ENCODE data around the gene PIGW. TPM values are rescaled to one million over a fixed set of nuclear protein-coding genes. Genes with fewer than 3 reads are reported as not detected.

The PIGW gene
- total and polyA plus RNA-seq, 2 experiments from 2014 or later = 5.1 to 8.6 TPM

GRCh38 chr17:36501351-36501750, 33.4 kb upstream of the PIGW start:
- in situ Hi-C loops (cut with MboI) = loop anchor here (25.0 kb wide), 2 partner anchors 664 to 1414 kb away; no protein-coding TSS in a partner anchor
- no peaks in the 10 kb centered on the region for H4K20me1 ChIP-seq (ENCODE audit: insufficient read depth)
- H3K27ac ChIP-seq = no peak overlapping the region
- no peaks in the 10 kb centered on the region for H3K9me2 ChIP-seq (ENCODE audit: insufficient read depth)
- H3K4me1 ChIP-seq (ENCODE audit: insufficient read depth) = no peaks in the 10 kb centered on the region; the same call in 1 of the 2 replicates
- WGBS, 2 experiments (ENCODE audit: low coverage in 1 of 2, low lambda C conversion rate in 2 of 2, missing lambda C conversion rate in 2 of 2) = 100% methylated on average over 3 of the region's 3 CpGs
- DNase-seq = no peak
- TF ChIP-seq EZH2phosphoT487 (IDR thresholded peaks at IDR 0.05; ENCODE audit: insufficient read depth, low read depth) (no peak), EZH2 (IDR thresholded peaks at IDR 0.05; ENCODE audit: insufficient read depth, poor library complexity, severe bottlenecking) (no peak)
- no peaks in the 10 kb centered on the region for H3K9me3 ChIP-seq (ENCODE audit: low read depth)
- H3K4me3 ChIP-seq = no peak overlapping the region
- H3K9ac ChIP-seq = no peak overlapping the region
- H3K79me2 ChIP-seq (ENCODE audit: insufficient read depth) = no peaks in the 10 kb centered on the region
- no peaks in the 10 kb centered on the region for H3F3A ChIP-seq (ENCODE audit: insufficient read depth)
- H3K4me2 ChIP-seq (ENCODE audit: unreplicated experiment) = no peak overlapping the region
- H3K27me3 ChIP-seq (replicated peaks; ENCODE audit: insufficient read depth) = no peaks in the 10 kb centered on the region
- H2AFZ ChIP-seq = no peak overlapping the region
- peaks cover 13% of the 10 kb centered on the region; the same call in 1 of the 2 replicates for H3K36me3 ChIP-seq (ENCODE audit: low read depth)

- H3F3A ChIP-seq (ENCODE audit: insufficient read depth) = no peaks in the 10 kb centered on the region
- H3K9ac ChIP-seq = no peak overlapping the region
- H2AFZ ChIP-seq = no peak overlapping the region
- DNase-seq = no peak
- H4K20me1 ChIP-seq (ENCODE audit: insufficient read depth) = no peaks in the 10 kb centered on the region
- TF ChIP-seq EZH2phosphoT487 (IDR thresholded peaks at IDR 0.05; ENCODE audit: insufficient read depth, low read depth) (no peak), EZH2 (IDR thresholded peaks at IDR 0.05; ENCODE audit: insufficient read depth, poor library complexity, severe bottlenecking) (no peak)
- 94 to 97% methylated on average over 6 of the region's 6 CpGs for WGBS, 2 experiments (ENCODE audit: low coverage in 1 of 2, low lambda C conversion rate in 2 of 2, missing lambda C conversion rate in 2 of 2)
- H3K4me3 ChIP-seq = no peak overlapping the region
- H3K4me1 ChIP-seq (ENCODE audit: insufficient read depth) = no peaks in the 10 kb centered on the region
- H3K27ac ChIP-seq = no peak overlapping the region
- H3K27me3 ChIP-seq (replicated peaks; ENCODE audit: insufficient read depth) = no peaks in the 10 kb centered on the region
- in situ Hi-C loops (cut with MboI) = loop anchor here (25.0 kb wide), 2 partner anchors 665 to 1415 kb away; no protein-coding TSS in a partner anchor
- H3K9me3 ChIP-seq (ENCODE audit: low read depth) = no peaks in the 10 kb centered on the region
- no peak overlapping the region for H3K4me2 ChIP-seq (ENCODE audit: unreplicated experiment)
- H3K9me2 ChIP-seq (ENCODE audit: insufficient read depth) = no peaks in the 10 kb centered on the region
- H3K79me2 ChIP-seq (ENCODE audit: insufficient read depth) = no peaks in the 10 kb centered on the region
- peaks cover 13% of the 10 kb centered on the region; the same call in 1 of the 2 replicates for H3K36me3 ChIP-seq (ENCODE audit: low read depth)
Observed at GRCh38 chr17:36501963-36502362, 32.8 kb upstream of the PIGW start.

- in situ Hi-C loops (cut with MboI) = loop anchor here (25.0 kb wide), 2 partner anchors 666 to 1416 kb away; no protein-coding TSS in a partner anchor
- no peak overlapping the region for H3K9ac ChIP-seq
- H3K36me3 ChIP-seq (ENCODE audit: low read depth) = peaks cover 6% of the 10 kb centered on the region; the same call in 1 of the 2 replicates
- 79 to 83% methylated on average over 7 of the region's 7 CpGs for WGBS, 2 experiments (ENCODE audit: low coverage in 1 of 2, low lambda C conversion rate in 2 of 2, missing lambda C conversion rate in 2 of 2)
- no peak overlapping the region for H3K4me2 ChIP-seq (ENCODE audit: unreplicated experiment)
- H3K27ac ChIP-seq = no peak overlapping the region
- H3K79me2 ChIP-seq (ENCODE audit: insufficient read depth) = no peaks in the 10 kb centered on the region
- no peaks in the 10 kb centered on the region for H3F3A ChIP-seq (ENCODE audit: insufficient read depth)
- TF ChIP-seq EZH2phosphoT487 (IDR thresholded peaks at IDR 0.05; ENCODE audit: insufficient read depth, low read depth) = no peak
- no peak for TF ChIP-seq EZH2 (IDR thresholded peaks at IDR 0.05; ENCODE audit: insufficient read depth, poor library complexity, severe bottlenecking)
- no peak for DNase-seq
- no peak overlapping the region for H3K4me3 ChIP-seq
- no peaks in the 10 kb centered on the region for H3K9me2 ChIP-seq (ENCODE audit: insufficient read depth)
- no peaks in the 10 kb centered on the region for H3K4me1 ChIP-seq (ENCODE audit: insufficient read depth)
- H3K27me3 ChIP-seq (replicated peaks; ENCODE audit: insufficient read depth) = no peaks in the 10 kb centered on the region
- no peak overlapping the region for H2AFZ ChIP-seq
- H4K20me1 ChIP-seq (ENCODE audit: insufficient read depth) = no peaks in the 10 kb centered on the region
- no peaks in the 10 kb centered on the region for H3K9me3 ChIP-seq (ENCODE audit: low read depth)
Observed at GRCh38 chr17:36503456-36504155, 31.2 kb upstream of the PIGW start.

- in situ Hi-C loops (cut with MboI) = loop anchor here (25.0 kb wide), 2 partner anchors 667 to 1417 kb away; no protein-coding TSS in a partner anchor
- no peaks in the 10 kb centered on the region for H3K9me2 ChIP-seq (ENCODE audit: insufficient read depth)
- no peaks in the 10 kb centered on the region for H3K4me1 ChIP-seq (ENCODE audit: insufficient read depth)
- H2AFZ ChIP-seq = no peak overlapping the region
- H3K27ac ChIP-seq = no peak overlapping the region
- TF ChIP-seq EZH2phosphoT487 (IDR thresholded peaks at IDR 0.05; ENCODE audit: insufficient read depth, low read depth) = no peak
- WGBS, 2 experiments (ENCODE audit: low coverage in 1 of 2, low lambda C conversion rate in 2 of 2, missing lambda C conversion rate in 2 of 2) = 93 to 99% methylated on average over 5 of the region's 5 CpGs
- no peak for DNase-seq
- H3K4me2 ChIP-seq (ENCODE audit: unreplicated experiment) = no peak overlapping the region
- H3F3A ChIP-seq (ENCODE audit: insufficient read depth) = no peaks in the 10 kb centered on the region
- H3K4me3 ChIP-seq = no peak overlapping the region
- H3K9me3 ChIP-seq (ENCODE audit: low read depth) = no peaks in the 10 kb centered on the region
- H3K27me3 ChIP-seq (replicated peaks; ENCODE audit: insufficient read depth) = no peaks in the 10 kb centered on the region
- H3K36me3 ChIP-seq (ENCODE audit: low read depth) = peaks cover 6% of the 10 kb centered on the region; the same call in 1 of the 2 replicates
- no peaks in the 10 kb centered on the region for H3K79me2 ChIP-seq (ENCODE audit: insufficient read depth)
- no peaks in the 10 kb centered on the region for H4K20me1 ChIP-seq (ENCODE audit: insufficient read depth)
- no peak overlapping the region for H3K9ac ChIP-seq
Observed at GRCh38 chr17:36504156-36504545, 30.6 kb upstream of the PIGW start.
